GM18511 (cell line): ENCODE measurements around the gene ECSCR.
"Not testable (repeated sequence)": the region's sequence is repeated elsewhere in the genome, so short reads cannot be mapped to it uniquely, and the experiment has no call there.

Experiments
- ATAC-seq: cut with Tn5 transposase; IDR thresholded peaks from one replicate; pipeline ENCODE4 v1.9.1; 2021; ENCODE audit warnings: mild to moderate bottlenecking, moderate library complexity; ENCODE audit not compliant: unreplicated experiment

ECSCR gene

DNA sequence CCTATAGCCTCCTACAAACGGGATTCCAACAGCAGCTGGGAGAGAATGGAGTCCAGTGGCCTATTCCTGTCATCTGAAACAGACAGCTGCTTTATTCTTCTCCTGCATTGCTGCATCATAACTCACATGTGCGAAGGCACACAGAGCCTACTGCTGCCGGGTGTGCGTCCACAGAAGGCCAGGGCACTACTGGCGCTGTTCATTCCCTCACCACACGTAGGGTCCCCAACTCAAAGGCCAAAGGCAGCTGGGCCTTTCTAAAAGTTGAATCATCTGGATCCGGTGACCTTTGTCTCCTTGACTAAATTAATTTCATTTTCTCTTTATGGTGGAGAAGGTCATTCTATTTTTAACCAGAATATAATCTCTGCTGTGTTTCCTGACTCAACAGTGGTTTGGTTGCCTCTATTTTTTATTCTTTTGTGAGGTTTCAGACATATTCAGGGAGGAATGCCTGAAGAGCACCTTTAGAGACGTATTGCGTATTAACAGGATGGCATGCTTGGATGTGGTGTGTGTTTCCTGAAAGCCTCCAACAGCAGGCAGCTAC is 47.9 kb downstream of the ECSCR start:
- peak; percentile 13 for ATAC-seq

DNA sequence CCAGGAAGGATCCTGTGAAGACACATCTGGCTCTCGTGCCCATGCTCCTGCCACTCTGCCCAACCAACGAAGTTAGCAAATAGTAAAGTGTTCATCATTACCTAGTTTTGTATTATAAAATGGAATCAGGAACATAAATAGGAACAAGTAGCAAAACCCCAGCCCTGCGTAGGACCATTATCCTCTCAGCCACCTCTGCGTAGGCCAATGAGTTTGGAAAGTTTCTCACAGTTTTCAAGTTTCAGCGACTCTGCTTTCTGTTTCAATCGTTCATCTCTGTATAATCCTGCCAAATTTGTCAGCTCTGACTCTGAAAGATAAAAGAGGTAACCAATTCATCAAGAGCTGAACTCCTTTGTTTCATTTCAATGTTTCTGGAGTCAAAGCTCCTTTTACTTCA is 48.6 kb downstream of the ECSCR start:
- ATAC-seq, result peak; percentile 77

DNA sequence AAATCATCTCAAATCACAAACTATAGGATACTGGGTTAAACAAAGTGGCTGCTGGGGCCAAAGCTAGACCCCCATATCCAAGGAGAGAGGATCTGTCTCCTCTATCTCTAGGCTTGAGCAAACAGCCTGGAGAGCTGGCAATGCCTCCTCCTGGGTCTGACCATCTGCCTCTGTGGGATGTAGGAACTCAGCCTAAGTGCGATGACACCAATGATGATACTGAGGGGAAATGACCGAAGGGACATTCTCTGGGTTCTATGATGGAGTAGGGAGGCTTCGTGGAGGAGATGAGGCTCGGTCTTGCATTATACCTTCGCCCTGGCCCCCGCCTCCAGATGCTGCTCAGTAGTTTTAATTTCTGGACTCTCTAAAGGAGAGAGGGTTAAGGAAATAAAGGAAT is 49.4 kb downstream of the ECSCR start:
- ATAC-seq, result no peak

DNA sequence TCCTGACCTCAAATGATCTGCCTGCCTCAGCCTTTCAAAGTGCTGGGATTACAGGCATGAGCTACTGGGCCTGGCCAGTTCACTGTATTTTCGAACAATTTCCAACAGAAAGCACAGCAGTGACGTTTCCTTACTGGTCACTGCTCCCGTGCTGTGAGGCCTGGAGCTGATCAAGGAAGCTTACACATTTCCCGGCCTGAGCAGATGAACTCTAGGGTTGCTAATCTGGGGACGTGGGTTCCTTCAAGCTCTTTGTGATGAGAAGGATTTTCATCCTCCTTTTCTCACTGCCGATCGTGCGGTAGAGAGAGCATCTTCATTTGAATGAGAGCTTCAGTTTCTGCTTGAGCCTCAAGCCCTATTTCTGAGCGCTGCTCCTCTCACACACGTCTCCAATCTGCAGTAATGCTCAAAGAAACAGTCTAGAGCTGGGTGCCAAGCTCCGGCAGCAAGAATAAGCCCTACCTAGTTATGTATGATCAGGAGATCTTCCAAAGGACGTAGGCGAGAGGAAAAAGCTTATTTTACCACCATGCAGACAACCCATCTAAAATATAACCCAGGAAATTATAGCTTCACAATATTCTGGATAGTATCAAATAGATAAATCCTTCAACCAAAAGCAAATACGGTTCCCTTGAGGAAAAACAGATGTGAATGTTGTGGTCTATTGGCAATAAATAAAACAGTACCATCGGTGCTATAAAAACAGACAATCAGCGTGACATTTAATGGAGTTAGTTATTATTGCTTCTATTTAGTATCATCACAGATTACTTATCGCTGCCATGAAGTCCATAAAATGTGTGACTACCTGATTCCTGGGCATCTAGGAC is 51.3 kb downstream of the ECSCR start:
- no peak for ATAC-seq

DNA sequence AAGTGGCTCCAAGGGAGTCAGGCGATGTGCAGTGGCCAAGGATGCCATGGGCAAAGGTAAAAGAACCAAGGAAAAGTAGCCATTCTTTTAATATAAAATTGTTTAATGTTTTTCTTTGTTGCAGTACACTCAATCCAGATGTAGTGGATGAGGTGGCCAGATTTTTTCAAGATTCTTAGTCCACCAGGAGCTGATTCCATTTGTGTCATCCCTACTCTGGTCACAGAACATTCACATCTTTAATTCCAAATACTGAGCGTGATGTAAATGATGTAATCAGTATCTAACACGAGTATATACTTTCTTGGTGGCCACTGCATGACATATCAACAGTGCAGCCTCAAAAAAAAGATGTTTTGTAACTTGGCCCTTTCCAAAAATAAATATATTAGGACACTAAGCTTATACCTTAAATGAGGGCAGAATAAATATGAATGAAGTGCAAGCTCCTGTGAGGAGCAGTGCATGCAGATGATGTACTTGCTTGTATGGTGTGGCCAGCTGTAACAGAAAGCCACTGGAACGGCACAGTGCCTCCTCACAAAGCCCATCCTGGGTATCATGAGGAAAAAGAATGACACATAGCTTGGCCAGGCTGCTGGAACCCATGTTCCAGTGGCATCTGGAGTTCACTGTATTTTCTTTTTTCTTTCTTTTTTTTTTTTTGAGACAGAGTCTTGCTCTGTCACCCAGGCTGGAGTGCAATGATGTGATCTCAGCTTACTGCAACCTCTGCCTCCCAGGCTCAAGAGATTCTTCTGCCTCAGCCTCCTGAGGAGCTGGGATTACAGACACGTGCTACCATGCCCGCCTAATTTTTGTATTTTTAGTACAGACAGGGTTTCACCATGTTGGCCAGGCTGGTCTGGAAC is 52.2 kb downstream of the ECSCR start:
- ATAC-seq, result no peak

DNA sequence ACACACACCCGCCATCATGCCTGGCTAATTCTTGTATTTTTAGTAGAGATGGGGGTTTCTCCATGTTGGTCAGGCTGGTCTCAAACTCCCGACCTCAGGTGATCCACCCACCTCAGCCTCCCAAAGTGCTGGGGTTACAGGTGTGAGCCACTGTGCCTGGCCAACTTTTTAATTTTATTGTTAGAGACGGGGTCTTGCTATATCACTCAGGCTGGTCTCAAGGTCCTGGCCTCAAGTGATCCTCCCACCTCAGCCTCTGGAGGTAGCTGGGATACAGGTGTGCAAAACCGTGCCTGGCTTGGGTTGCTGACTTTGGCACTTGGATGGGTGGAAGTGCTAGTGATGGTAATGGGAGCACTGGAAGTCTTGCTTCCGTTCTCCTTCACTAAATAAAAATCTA is 53.4 kb downstream of the ECSCR start:
- ATAC-seq, result not testable (repeated sequence)

DNA sequence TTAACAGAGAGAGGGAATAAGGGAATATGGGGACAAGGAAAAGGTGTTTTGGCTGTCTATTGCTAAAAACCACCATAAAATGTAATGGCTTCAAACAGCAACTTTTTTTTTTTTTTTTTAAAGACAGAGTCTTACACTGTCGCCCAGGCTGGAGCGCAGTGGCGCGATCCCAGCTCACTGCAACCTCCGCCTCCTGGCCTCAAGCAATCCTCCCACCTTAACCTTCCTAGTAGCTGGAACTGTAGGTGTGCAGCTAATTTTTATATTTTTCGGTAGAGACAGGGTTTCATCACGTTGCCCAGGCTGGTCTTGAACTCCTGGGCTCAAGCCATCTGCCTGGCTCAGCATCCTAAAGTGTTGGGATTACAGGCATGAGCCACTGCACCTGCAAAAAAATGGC is 54.4 kb downstream of the ECSCR start:
- ATAC-seq, result no peak

GRCh38 chr5:139407517-139407916 is 55.0 kb downstream of the ECSCR start:
- no peak for ATAC-seq

DNA sequence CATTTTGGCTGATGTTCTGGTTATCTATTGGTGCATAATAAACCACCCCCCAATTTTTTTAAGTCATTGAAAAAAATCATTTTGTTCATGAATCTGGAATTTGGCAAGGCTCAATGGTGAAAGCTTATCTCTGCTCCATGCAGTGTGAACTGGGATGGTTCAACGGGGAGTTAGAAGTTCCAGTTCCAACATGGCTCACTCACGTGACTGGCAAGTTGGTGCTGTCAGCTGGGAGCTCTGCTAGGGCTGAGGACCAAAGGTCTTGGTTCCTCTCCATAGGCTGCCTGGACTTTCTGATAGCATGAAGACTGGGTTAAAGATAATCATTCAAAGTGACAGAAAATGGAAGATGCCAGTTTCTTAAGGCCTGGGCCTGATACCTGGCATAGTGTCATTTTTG is 55.6 kb downstream of the ECSCR start:
- ATAC-seq, result no peak

GRCh38 chr5:139404484-139404840 is 58.1 kb downstream of the ECSCR start:
- no peak for ATAC-seq

DNA sequence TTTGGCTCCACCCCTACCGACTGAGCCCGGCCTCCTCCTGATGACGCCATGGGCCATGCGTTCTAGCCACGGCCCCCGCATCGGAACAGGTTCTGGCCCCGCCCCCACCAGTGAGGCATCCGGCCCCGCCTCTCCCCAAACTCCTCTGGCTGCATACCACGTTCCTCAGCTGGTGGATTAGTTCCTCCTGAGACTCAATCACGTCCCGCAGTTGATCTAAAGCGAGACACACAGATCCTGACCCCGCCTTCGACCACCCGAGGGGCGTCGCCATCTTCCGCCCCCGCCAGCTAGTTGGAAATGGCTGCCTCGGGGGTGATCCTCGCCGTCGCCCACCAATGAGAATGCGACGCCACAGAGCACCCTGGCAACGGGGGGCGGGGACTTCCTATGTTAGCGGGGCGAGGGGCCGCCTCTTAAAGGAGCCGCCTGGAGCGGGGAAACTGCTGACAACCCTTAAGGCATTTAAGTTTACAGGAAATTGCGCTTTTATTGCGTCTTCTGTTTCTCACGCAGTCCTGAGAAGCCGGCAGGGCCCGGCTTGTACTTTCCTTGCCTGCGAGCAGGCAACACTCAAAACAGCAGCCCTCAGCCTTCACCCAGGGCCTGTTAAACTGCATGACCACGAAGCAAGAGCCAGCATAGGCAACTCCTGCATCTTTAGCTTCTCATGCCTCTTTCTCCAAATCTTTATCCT is 58.6 kb downstream of the ECSCR start, which contains the start of gene SPATA24:
Gene SPATA24 (minus strand): TSS at position 303 of the 697 bp plus-strand sequence. CDS start 29 bp downstream, at position 274.
- ATAC-seq, result peak; percentile 86

- ATAC-seq, result no peak
Measured at GRCh38 chr5:139403418-139403786, 59.1 kb downstream of the ECSCR start.

GRCh38 chr5:139402561-139403158 is 59.9 kb downstream of the ECSCR start:
- no peak for ATAC-seq

DNA sequence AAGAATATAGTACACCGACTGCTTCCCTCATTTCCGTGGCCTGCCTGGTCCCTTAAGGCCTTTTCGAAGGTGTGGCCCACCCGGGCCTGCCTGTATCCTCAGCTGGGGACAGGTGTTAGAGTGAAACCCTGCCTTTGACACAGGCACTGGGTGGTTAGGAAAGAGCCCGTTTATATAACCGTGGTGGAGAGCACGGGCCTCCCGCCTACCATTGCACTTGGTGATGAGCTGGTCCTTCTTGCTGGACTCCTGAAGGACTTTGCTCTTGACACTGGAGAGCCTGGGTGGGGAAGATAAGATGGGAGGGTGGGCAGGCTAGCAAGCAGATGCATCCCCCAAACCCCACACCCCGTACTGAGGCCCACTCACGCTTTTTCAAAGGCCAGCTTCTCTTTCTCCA is 61.0 kb downstream of the ECSCR start:
- ATAC-seq, result no peak

- no peak for ATAC-seq
Measured at GRCh38 chr5:139399501-139400121, 62.9 kb downstream of the ECSCR start.
